Keratinocyte (primary cell): ENCODE data around the gene SSBP2. TPM values are rescaled to one million over a fixed set of nuclear protein-coding genes. Genes with fewer than 3 reads are reported as not detected.

ENCODE experiments used
- DNase-seq: peaks from one replicate; pipeline ENCODE4 v3.0.0-alpha.2; 2011; ENCODE audit warnings: low read depth, missing footprints, low spot score
- FAIRE-seq: peaks from 2 replicates; lab custom pipeline; 2011; peaks lifted over from hg19 to GRCh38; lab: Jason Lieb, UNC
- H2AFZ ChIP-seq: 2 replicates; pipeline ENCODE4 v1.6.0; 2012; ENCODE audit warnings: low read length, control low read depth, inconsistent platforms; ENCODE audit not compliant: control insufficient read depth
- H3K27ac ChIP-seq: 2 replicates; pipeline ENCODE4 v1.5.1; 2011; ENCODE audit warnings: low read length; ENCODE audit not compliant: control insufficient read depth, insufficient read depth
- H3K27me3 ChIP-seq: 3 replicates; pipeline ENCODE4 v1.6.0; 2011; ENCODE audit warnings: low read length; ENCODE audit not compliant: control insufficient read depth, insufficient read depth; ENCODE audit errors: extremely low read depth
- H3K36me3 ChIP-seq, 2 experiments: 2 replicates in 1 of 2; 3 replicates in 1 of 2; pipeline ENCODE4 v1.5.1; 2011; ENCODE audit warnings: low read length in 2 of 2, mild to moderate bottlenecking in 1 of 2; ENCODE audit not compliant: control insufficient read depth in 2 of 2, insufficient read depth in 2 of 2; ENCODE audit errors: extremely low read depth in 1 of 2
- H3K4me1 ChIP-seq: 3 replicates; pipeline ENCODE4 v1.5.1; 2011; ENCODE audit warnings: low read length; ENCODE audit not compliant: control insufficient read depth, insufficient read depth; ENCODE audit errors: extremely low read depth
- H3K4me2 ChIP-seq: 3 replicates; pipeline ENCODE4 v1.6.0; 2011; ENCODE audit warnings: low read depth, low read length; ENCODE audit not compliant: control insufficient read depth, insufficient read depth; ENCODE audit errors: extremely low read depth
- H3K4me3 ChIP-seq, 3 experiments: fragments of 200-600 bp in 1 of 3; sonication (generic) in 1 of 3; 2 replicates in 2 of 3; 3 replicates in 1 of 3; pipeline ENCODE4 v1.5.1; 2011 to 2016; ENCODE audit warnings: low read length in 3 of 3, mild to moderate bottlenecking in 3 of 3, control low read depth in 2 of 3, inconsistent platforms in 1 of 3, low read depth in 1 of 3, mixed read lengths in 1 of 3, mixed run types in 1 of 3, moderate library complexity in 1 of 3; ENCODE audit not compliant: control insufficient read depth in 2 of 3, insufficient read depth in 2 of 3; ENCODE audit errors: extremely low read depth in 1 of 3
- H3K79me2 ChIP-seq: 2 replicates; pipeline ENCODE4 v1.6.0; 2012; ENCODE audit warnings: low read length; ENCODE audit not compliant: control insufficient read depth, insufficient read depth
- H3K9ac ChIP-seq: 3 replicates; pipeline ENCODE4 v1.6.0; 2011; ENCODE audit warnings: low read length; ENCODE audit not compliant: control insufficient read depth, insufficient read depth; ENCODE audit errors: extremely low read depth
- H3K9me1 ChIP-seq: 3 replicates; pipeline ENCODE4 v1.6.0; 2011; ENCODE audit warnings: low read length; ENCODE audit not compliant: control insufficient read depth, insufficient read depth; ENCODE audit errors: extremely low read depth
- H3K9me3 ChIP-seq: 2 replicates; pipeline ENCODE4 v1.5.1; 2012; ENCODE audit warnings: low read depth, low read length; ENCODE audit not compliant: control insufficient read depth
- H4K20me1 ChIP-seq: 3 replicates; pipeline ENCODE4 v1.6.0; 2011; ENCODE audit warnings: low read length; ENCODE audit not compliant: control insufficient read depth, insufficient read depth; ENCODE audit errors: extremely low read depth
- EZH2 ChIP-seq: IDR thresholded peaks from one replicate; pipeline ENCODE4 v1.6.1; 2012; ENCODE audit warnings: inconsistent platforms, mild to moderate bottlenecking, low read length, moderate library complexity
- dilution Hi-C: fragments of 300-500 bp; cut with MboI; formaldehyde crosslinking; loops from one replicate; pipeline ENCODE4 v1.7.0; 2020; ENCODE audit warnings: low sequenced_read_pairs; ENCODE audit not compliant: extremely low pct_ligation_motif_present
- polyA plus RNA-seq, 5 experiments: library from polyadenylated mRNA; depleted of rRNA in 3 of 5; stranded (reverse) in 3 of 5; stranded (forward) in 1 of 5; unstranded in 1 of 5; fragments of >200 nt; gene quantifications; 1 replicate in 1 of 5; 2 replicates in 3 of 5; 3 replicates in 1 of 5; pipeline versions ENCODE4 v1.2.1 to v1.2.3, GENCODE V29; 2011 to 2012; ENCODE audit warnings: missing spikeins in 2 of 5, low read depth in 1 of 5, low replicate concordance in 1 of 5
- TF ChIP-seq, protein P1 (sequence below), 3 experiments: IDR thresholded peaks in 1 of 3; conservative IDR thresholded peaks in 1 of 3; optimal IDR thresholded peaks in 1 of 3; 2 replicates in 2 of 3; 3 replicates in 1 of 3; pipeline versions ENCODE3 to v1.5.1; 2011; ENCODE audit warnings: low read length in 3 of 3, mild to moderate bottlenecking in 3 of 3, moderate library complexity in 2 of 3, control low read depth in 1 of 3, inconsistent platforms in 1 of 3; ENCODE audit not compliant: insufficient read depth in 2 of 3; ENCODE audit errors: extremely low read depth in 1 of 3

SSBP2 gene
- polyA plus RNA-seq, 1 donor (not counting 4 experiments of a cell fraction or from before 2014, with no cell fraction given): 14.6 TPM

DNA sequence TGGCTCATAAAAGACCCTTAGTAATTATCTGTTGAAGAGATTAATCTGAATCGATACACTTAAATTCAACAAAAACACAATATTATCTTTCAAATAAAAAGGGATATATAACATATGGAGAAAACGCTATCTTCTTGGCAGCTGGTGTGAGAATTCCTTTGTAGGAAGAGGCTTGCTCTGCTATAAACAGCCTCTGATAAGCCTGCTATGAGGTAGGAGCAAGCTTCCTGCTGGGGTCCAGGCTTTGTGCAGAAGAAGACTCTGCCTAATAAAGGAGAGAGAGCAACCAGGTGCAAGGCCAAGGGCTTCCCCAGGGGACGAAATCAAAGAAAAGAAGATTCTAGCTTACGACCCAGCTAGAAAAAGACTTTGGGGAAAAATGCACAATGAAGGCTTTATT is 43.3 kb upstream of the SSBP2 start:
- no peaks in the 10 kb centered on the region for H3K27me3 ChIP-seq
- dilution Hi-C loops: no loop called here
- no peak overlapping the region for H3K27ac ChIP-seq
- H3K79me2 ChIP-seq: no peaks in the 10 kb centered on the region
- DNase-seq: no peak
- H3K4me1 ChIP-seq: peaks cover under 1% of the 10 kb centered on the region
- no peak overlapping the region for H3K4me2 ChIP-seq
- no peak for FAIRE-seq
- H3K9ac ChIP-seq: no peak overlapping the region
- no peaks in the 10 kb centered on the region for H3K9me3 ChIP-seq
- no peak overlapping the region for H3K4me3 ChIP-seq
- H3K9me1 ChIP-seq: no peaks in the 10 kb centered on the region
- H4K20me1 ChIP-seq: no peaks in the 10 kb centered on the region
- no peaks in the 10 kb centered on the region for H3K36me3 ChIP-seq
- TF ChIP-seq, protein P1, sequence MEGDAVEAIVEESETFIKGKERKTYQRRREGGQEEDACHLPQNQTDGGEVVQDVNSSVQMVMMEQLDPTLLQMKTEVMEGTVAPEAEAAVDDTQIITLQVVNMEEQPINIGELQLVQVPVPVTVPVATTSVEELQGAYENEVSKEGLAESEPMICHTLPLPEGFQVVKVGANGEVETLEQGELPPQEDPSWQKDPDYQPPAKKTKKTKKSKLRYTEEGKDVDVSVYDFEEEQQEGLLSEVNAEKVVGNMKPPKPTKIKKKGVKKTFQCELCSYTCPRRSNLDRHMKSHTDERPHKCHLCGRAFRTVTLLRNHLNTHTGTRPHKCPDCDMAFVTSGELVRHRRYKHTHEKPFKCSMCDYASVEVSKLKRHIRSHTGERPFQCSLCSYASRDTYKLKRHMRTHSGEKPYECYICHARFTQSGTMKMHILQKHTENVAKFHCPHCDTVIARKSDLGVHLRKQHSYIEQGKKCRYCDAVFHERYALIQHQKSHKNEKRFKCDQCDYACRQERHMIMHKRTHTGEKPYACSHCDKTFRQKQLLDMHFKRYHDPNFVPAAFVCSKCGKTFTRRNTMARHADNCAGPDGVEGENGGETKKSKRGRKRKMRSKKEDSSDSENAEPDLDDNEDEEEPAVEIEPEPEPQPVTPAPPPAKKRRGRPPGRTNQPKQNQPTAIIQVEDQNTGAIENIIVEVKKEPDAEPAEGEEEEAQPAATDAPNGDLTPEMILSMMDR (optimal IDR thresholded peaks at IDR 0.05 in 1 of 3, IDR thresholded peaks at IDR 0.05 in 1 of 3, conservative IDR thresholded peaks at IDR 0.05 in 1 of 3; ENCODE audit: extremely low read depth in 1 of 3, insufficient read depth in 2 of 3, low read length in 3 of 3): no peak
- no peak for TF ChIP-seq EZH2
- H2AFZ ChIP-seq: no peak overlapping the region

DNA sequence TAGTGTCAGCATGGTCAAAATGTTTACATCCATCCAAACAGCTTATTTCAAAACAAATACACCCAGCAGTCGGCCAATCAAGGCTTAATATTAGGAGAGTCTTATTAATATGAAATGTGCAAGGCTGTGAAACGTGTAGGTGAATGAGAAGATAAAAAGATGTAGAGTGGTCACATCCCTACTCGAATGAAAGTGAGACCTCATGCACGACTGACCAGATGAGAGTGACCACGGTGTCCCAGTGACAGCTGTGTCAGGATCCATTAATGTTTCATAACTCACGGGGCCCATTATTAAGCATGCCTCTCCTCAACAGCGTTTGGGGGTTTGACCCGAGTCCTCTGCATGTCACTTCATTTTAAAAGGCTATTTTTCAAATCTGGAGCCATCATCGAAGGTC is 39.4 kb upstream of the SSBP2 start:
- Histone ChIP-seq H3K27me3 (no peaks in the 10 kb centered on the region), H3K4me2 (no peak overlapping the region), H3K9ac (no peak overlapping the region), H3K9me3 (no peaks in the 10 kb centered on the region), H3K79me2 (no peaks in the 10 kb centered on the region), H3K9me1 (no peaks in the 10 kb centered on the region), H3K4me1 (peaks cover 38% of the 10 kb centered on the region), H3K27ac (no peak overlapping the region), H3K36me3 (no peaks in the 10 kb centered on the region), H2AFZ (no peak overlapping the region), H4K20me1 (no peaks in the 10 kb centered on the region), H3K4me3 (no peak overlapping the region)
- dilution Hi-C loops: no loop called here
- no peak for DNase-seq
- TF ChIP-seq EZH2: no peak
- TF ChIP-seq, protein P1 (optimal IDR thresholded peaks at IDR 0.05 in 1 of 3, IDR thresholded peaks at IDR 0.05 in 1 of 3, conservative IDR thresholded peaks at IDR 0.05 in 1 of 3; ENCODE audit: extremely low read depth in 1 of 3, insufficient read depth in 2 of 3, low read length in 3 of 3): no peak
- FAIRE-seq: no peak
